IMR-90 (cell line): ENCODE measurements around the gene KIF16B. TPM values are rescaled to one million over a fixed set of nuclear protein-coding genes. Genes with fewer than 3 reads are reported as not detected.

Experiments used
- ATAC-seq: fragments of 200-7000 bp; cut with Tn5 transposase; 2 replicates; pipeline ENCODE4 v1.9.1; 2020; ENCODE audit warnings: low read depth, mild to moderate bottlenecking, moderate library complexity
- BruUV-seq: library from RNA; stranded (reverse); fragments of 400-500 nt; replicated peaks from 2 replicates; lab custom pipeline; 2021; lab: Mats Ljungman, UMichigan
- CTCF ChIA-PET: fragments of 300-600 bp; formaldehyde crosslinking; extraction: SDS; loops from one replicate; lab custom pipeline; 2021; ENCODE audit warnings: antibody characterized with exemption; lab: Yijun Ruan, JAX
- POLR2A ChIA-PET: fragments of 300-600 bp; sonication (Branson Sonifier 250); formaldehyde crosslinking; loops from one replicate; lab custom pipeline; 2022; ENCODE audit warnings: antibody characterized with exemption; ENCODE audit not compliant: unreplicated experiment; lab: Charles Lee
- DNase-seq: peaks from one replicate; pipeline ENCODE4 v3.0.0; 2013
- H2AFZ ChIP-seq: replicated peaks from 2 replicates; pipeline ENCODE3; 2013; ENCODE audit warnings: low read length, mild to moderate bottlenecking; ENCODE audit not compliant: poor library complexity
- H2AK5ac ChIP-seq: 2 replicates; pipeline ENCODE4 v1.6.1; 2013; ENCODE audit warnings: low read depth, low read length, inconsistent platforms
- H2AK9ac ChIP-seq: replicated peaks from 2 replicates; pipeline ENCODE3; 2013; ENCODE audit warnings: mild to moderate bottlenecking, low read depth, low read length, moderate library complexity; ENCODE audit not compliant: poor library complexity
- H2BK120ac ChIP-seq: 2 replicates; pipeline ENCODE4 v1.6.1; 2013; ENCODE audit warnings: low read depth, low read length, inconsistent platforms
- H2BK15ac ChIP-seq: 3 replicates; pipeline ENCODE4 v1.6.1; 2013; ENCODE audit warnings: low read depth, low read length, inconsistent platforms
- H2BK20ac ChIP-seq: 2 replicates; pipeline ENCODE4 v1.6.1; 2013; ENCODE audit warnings: low read depth, mild to moderate bottlenecking, inconsistent platforms, low read length, moderate library complexity
- H2BK5ac ChIP-seq: 2 replicates; pipeline ENCODE4 v1.6.1; 2013; ENCODE audit warnings: mild to moderate bottlenecking, low read depth, low read length, inconsistent platforms; ENCODE audit not compliant: poor library complexity, severe bottlenecking
- H3K14ac ChIP-seq: replicated peaks from 2 replicates; pipeline ENCODE4 v1.6.1; 2013; ENCODE audit warnings: low read depth, low read length, inconsistent platforms
- H3K18ac ChIP-seq: 2 replicates; pipeline ENCODE4 v1.6.1; 2013; ENCODE audit warnings: low read depth, low read length, control low read depth
- H3K23ac ChIP-seq: 2 replicates; pipeline ENCODE4 v1.6.1; 2013; ENCODE audit warnings: low read depth, low read length, inconsistent platforms
- H3K27ac ChIP-seq: 2 replicates; pipeline ENCODE4 v1.5.1; 2013; ENCODE audit warnings: mild to moderate bottlenecking, control low read depth, low read length; ENCODE audit not compliant: insufficient read depth
- H3K27me3 ChIP-seq: 2 replicates; pipeline ENCODE4 v1.6.1; 2013; ENCODE audit warnings: low read length; ENCODE audit not compliant: control insufficient read depth, insufficient read depth
- H3K36me3 ChIP-seq: 2 replicates; pipeline ENCODE4 v1.6.1; 2013; ENCODE audit warnings: low read length, mixed read lengths; ENCODE audit not compliant: control insufficient read depth, insufficient read depth
- H3K4ac ChIP-seq: 2 replicates; pipeline ENCODE4 v1.6.1; 2013; ENCODE audit warnings: low read depth, low read length, inconsistent platforms
- H3K4me1 ChIP-seq: 2 replicates; pipeline ENCODE4 v1.6.1; 2013; ENCODE audit warnings: low read length, mixed read lengths; ENCODE audit not compliant: control insufficient read depth, insufficient read depth
- H3K4me2 ChIP-seq: 2 replicates; pipeline ENCODE4 v1.6.1; 2013; ENCODE audit warnings: low read depth, mild to moderate bottlenecking, control low read depth, low read length, moderate library complexity
- H3K4me3 ChIP-seq: 2 replicates; pipeline ENCODE4 v1.5.1; 2013; ENCODE audit warnings: low read depth, mild to moderate bottlenecking, control low read depth, low read length, moderate library complexity; ENCODE audit not compliant: insufficient read depth
- H3K56ac ChIP-seq: 2 replicates; pipeline ENCODE4 v1.6.1; 2013; ENCODE audit warnings: low read length, inconsistent platforms; ENCODE audit not compliant: insufficient read depth; ENCODE audit errors: extremely low read depth
- H3K79me1 ChIP-seq, 2 experiments: 2 replicates each; pipeline ENCODE4 v1.6.1; 2013; ENCODE audit warnings: low read length in 2 of 2, inconsistent platforms in 1 of 2, low read depth in 1 of 2
- H3K9ac ChIP-seq: 2 replicates; pipeline ENCODE4 v1.6.1; 2013; ENCODE audit warnings: low read depth, low read length, control low read depth
- H3K9me1 ChIP-seq: 2 replicates; pipeline ENCODE4 v1.6.1; 2013; ENCODE audit warnings: low read length, inconsistent platforms; ENCODE audit not compliant: insufficient read depth
- H3K9me3 ChIP-seq: 2 replicates; pipeline ENCODE4 v1.6.1; 2013; ENCODE audit warnings: low read length; ENCODE audit not compliant: control insufficient read depth, insufficient read depth
- H4K20me1 ChIP-seq: 2 replicates; pipeline ENCODE4 v1.6.1; 2013; ENCODE audit warnings: low read length, inconsistent platforms; ENCODE audit not compliant: insufficient read depth
- H4K5ac ChIP-seq: 2 replicates; pipeline ENCODE4 v1.6.1; 2013; ENCODE audit warnings: mild to moderate bottlenecking, low read depth, low read length, control low read depth
- H4K8ac ChIP-seq, 2 experiments: 2 replicates each; pipeline ENCODE4 v1.6.1; 2013; ENCODE audit warnings: low read depth in 2 of 2, low read length in 2 of 2, control low read depth in 1 of 2, inconsistent platforms in 1 of 2
- H4K91ac ChIP-seq: 2 replicates; pipeline ENCODE4 v1.6.1; 2013; ENCODE audit warnings: low read depth, low read length, inconsistent platforms; ENCODE audit not compliant: insufficient read depth
- CTCF ChIP-seq: conservative IDR thresholded peaks from 2 replicates; pipeline ENCODE4 v1.5.1; 2012; ENCODE audit warnings: mild to moderate bottlenecking, low read depth, low read length, improper control_type of control experiment
- MAFK ChIP-seq: IDR thresholded peaks from 2 replicates; pipeline ENCODE4 v1.6.1; 2012; ENCODE audit warnings: low read depth, low read length, improper control_type of control experiment
- POLR2A ChIP-seq: IDR thresholded peaks from 2 replicates; pipeline ENCODE4 v1.6.1; 2012; ENCODE audit warnings: mild to moderate bottlenecking, low read depth, low read length
- WGBS, 2 experiments: methylation state at CpG; one replicate each; pipeline versions ENCODE4 v1.1.5 to v1.1.7; 2013; ENCODE audit warnings: missing lambda C conversion rate in 2 of 2; ENCODE audit not compliant: insufficient read length in 1 of 2; ENCODE audit errors: extremely low coverage in 2 of 2; 5-methylcytosine and 5-hydroxymethylcytosine counted together
- dilution Hi-C: fragments of 300-500 bp; cut with HindIII; formaldehyde crosslinking; loops from one replicate; pipeline ENCODE4 v1.14.3; 2018; ENCODE audit warnings: low sequenced_read_pairs; ENCODE audit not compliant: unreplicated experiment
- in situ Hi-C: fragments of 300-500 bp; cut with MboI; formaldehyde crosslinking; loops from 3 replicates; pipeline ENCODE4 v1.14.3; 2019; ENCODE audit warnings: low sequenced_read_pairs, inconsistent platforms, mixed read lengths
- intact Hi-C: fragments of 100-400 bp; cut with micrococcal nuclease; formaldehyde crosslinking; loops from 2 replicates; pipeline ENCODE4 v1.10.0; 2022
- polyA plus RNA-seq, 3 experiments: library from polyadenylated mRNA; depleted of rRNA; stranded (reverse); fragments of >200 nt; gene quantifications; 2 replicates each; pipeline ENCODE4 v1.2.3, GENCODE V29; 2012; ENCODE audit warnings: low replicate concordance in 1 of 3
- total RNA-seq: library from RNA; depleted of rRNA; stranded (reverse); fragments of >200 nt; gene quantifications from 2 replicates; pipeline ENCODE4 v1.2.3, GENCODE V29; 2012

KIF16B gene
- total and polyA plus RNA-seq, 2 of the 4 experiments (the other 2 are of a cell fraction): 4.7 to 10.0 TPM

- H3K18ac ChIP-seq: no peak overlapping the region
- H3K79me1 ChIP-seq: no peaks in the 10 kb centered on the region
- in situ Hi-C loops: no loop called here
- DNase-seq: no peak
- no peak overlapping the region for H2AK5ac ChIP-seq
- H2BK20ac ChIP-seq: no peak overlapping the region
- H2BK15ac ChIP-seq: no peak overlapping the region
- H3K56ac ChIP-seq: no peak overlapping the region
- H4K91ac ChIP-seq: no peak overlapping the region
- ATAC-seq: no peak
- no peak overlapping the region for H3K4ac ChIP-seq
- no peak overlapping the region for H4K8ac ChIP-seq
- no peak overlapping the region for H3K9ac ChIP-seq
- ChIA-PET CTCF (no interaction called here), POLR2A (no interaction called here)
- dilution Hi-C loops: no loop called here
- H4K20me1 ChIP-seq: no peaks in the 10 kb centered on the region
- no peak overlapping the region for H3K4me3 ChIP-seq
- 0 out of 2 replicates have a peak, but pooled peaks cover 2% of the 10 kb centered on the region for H3K4me1 ChIP-seq
- no peak overlapping the region for H4K5ac ChIP-seq
- TF ChIP-seq CTCF: no peak
- no peak for TF ChIP-seq POLR2A
- peak; percentile 93 for TF ChIP-seq MAFK
- no peaks in the 10 kb centered on the region for H3K27me3 ChIP-seq
- H3K4me2 ChIP-seq: no peak overlapping the region
- H3K36me3 ChIP-seq: peaks cover 3% of the 10 kb centered on the region; the same call in 1 of the 2 replicates
- no peak overlapping the region for H2AFZ ChIP-seq
- no TSS peak for BruUV-seq
- intact Hi-C loops: no loop called here
- no peaks in the 10 kb centered on the region for H3K9me3 ChIP-seq
- H2BK5ac ChIP-seq: no peak overlapping the region
- H2BK120ac ChIP-seq: no peak overlapping the region
- H3K27ac ChIP-seq: no peak overlapping the region
- WGBS, 2 experiments: no CpG with 5 or more reads among the region's 1 CpG
- no peak overlapping the region for H2AK9ac ChIP-seq
- H3K9me1 ChIP-seq: no peaks in the 10 kb centered on the region
- no peak overlapping the region for H3K14ac ChIP-seq
- no peak overlapping the region for H3K23ac ChIP-seq
Measured at GRCh38 chr20:16493486-16493885, 79.8 kb downstream of the KIF16B start.
